H1 (cell line): ENCODE data around the gene TRAPPC12. TPM values are rescaled to one million over a fixed set of nuclear protein-coding genes. Genes with fewer than 3 reads are reported as not detected.

Experiments
- CTCF ChIA-PET: fragments of 300-600 bp; sonication (Branson Sonifier 250); formaldehyde crosslinking; loops from one replicate; lab custom pipeline; 2021; ENCODE audit not compliant: partially characterized antibody; lab: Charles Lee
- POLR2A ChIA-PET: fragments of 300-600 bp; sonication (Branson Sonifier 250); formaldehyde crosslinking; loops from one replicate; lab custom pipeline; 2021; ENCODE audit warnings: inconsistent platforms; ENCODE audit not compliant: partially characterized antibody; lab: Charles Lee
- DNase-seq, 2 experiments: peaks; one replicate each; pipeline versions ENCODE4 v3.0.0 to v3.0.0-alpha.2; 2010 to 2022; ENCODE audit warnings: low spot score in 2 of 2, low read depth in 1 of 2, mixed read lengths in 1 of 2
- FAIRE-seq: peaks from 2 replicates; lab custom pipeline; 2011; peaks lifted over from hg19 to GRCh38; lab: Jason Lieb, UNC
- H2AFZ ChIP-seq: 2 replicates; pipeline ENCODE4 v1.8.1; 2012; ENCODE audit warnings: low read length, inconsistent platforms
- H2AK5ac ChIP-seq: 2 replicates; pipeline ENCODE4 v1.6.1; 2013; ENCODE audit warnings: low read depth, low read length
- H2BK120ac ChIP-seq: replicated peaks from 2 replicates; pipeline ENCODE3; 2013; ENCODE audit warnings: low read depth, low read length, inconsistent platforms
- H2BK12ac ChIP-seq: 2 replicates; pipeline ENCODE4 v1.6.1; 2013; ENCODE audit warnings: low read depth, low read length
- H2BK15ac ChIP-seq: 2 replicates; pipeline ENCODE4 v1.6.1; 2013; ENCODE audit warnings: low read length
- H2BK20ac ChIP-seq: 2 replicates; pipeline ENCODE4 v1.6.1; 2013; ENCODE audit warnings: low read length
- H2BK5ac ChIP-seq: 2 replicates; pipeline ENCODE4 v1.6.1; 2013; ENCODE audit warnings: low read depth, low read length
- H3K14ac ChIP-seq: 2 replicates; pipeline ENCODE4 v1.6.1; 2013; ENCODE audit warnings: inconsistent platforms; ENCODE audit not compliant: insufficient read length
- H3K18ac ChIP-seq: 2 replicates; pipeline ENCODE4 v1.6.1; 2013; ENCODE audit warnings: low read length; ENCODE audit errors: extremely low read depth
- H3K23ac ChIP-seq: 2 replicates; pipeline ENCODE4 v1.6.1; 2013; ENCODE audit warnings: inconsistent platforms; ENCODE audit not compliant: insufficient read length
- H3K23me2 ChIP-seq: 2 replicates; pipeline ENCODE4 v1.6.1; 2013; ENCODE audit warnings: low read depth, low read length
- H3K27ac ChIP-seq: 2 replicates; pipeline ENCODE4 v1.6.1; 2011; ENCODE audit warnings: low read depth, low read length, inconsistent platforms
- H3K27me3 ChIP-seq, 4 experiments: replicated peaks in 1 of 4; 1 replicate in 1 of 4; 2 replicates in 3 of 4; pipeline versions ENCODE4 v1.6.1 to v1.8.1; 2011 to 2013; ENCODE audit warnings: low read length in 3 of 4, mild to moderate bottlenecking in 3 of 4, inconsistent platforms in 2 of 4, mixed read lengths in 2 of 4, moderate library complexity in 1 of 4; ENCODE audit not compliant: control insufficient read depth in 3 of 4, insufficient read depth in 3 of 4; ENCODE audit errors: extremely low read depth in 1 of 4
- H3K36me3 ChIP-seq, 4 experiments: 2 replicates each; pipeline versions ENCODE4 v1.6.1 to v1.8.1; 2011 to 2013; ENCODE audit warnings: mild to moderate bottlenecking in 4 of 4, low read length in 3 of 4, moderate library complexity in 2 of 4, control low read depth in 1 of 4, inconsistent platforms in 1 of 4; ENCODE audit not compliant: insufficient read depth in 4 of 4, control insufficient read depth in 2 of 4
- H3K4ac ChIP-seq: replicated peaks from 2 replicates; pipeline ENCODE3; 2013; ENCODE audit warnings: low read length, low read depth, mixed read lengths, inconsistent platforms; ENCODE audit not compliant: insufficient read length
- H3K4me1 ChIP-seq, 4 experiments: replicated peaks in 1 of 4; 1 replicate in 1 of 4; 2 replicates in 3 of 4; pipeline versions ENCODE4 v1.6.1 to v1.8.1; 2011 to 2013; ENCODE audit warnings: low read length in 3 of 4, inconsistent platforms in 2 of 4, mixed read lengths in 1 of 4; ENCODE audit not compliant: insufficient read depth in 4 of 4, control insufficient read depth in 3 of 4
- H3K4me2 ChIP-seq, 2 experiments: 2 replicates each; pipeline versions ENCODE4 v1.6.1 to v1.8.1; 2011 to 2013; ENCODE audit warnings: low read depth in 2 of 2, low read length in 2 of 2, control low read depth in 1 of 2, inconsistent platforms in 1 of 2, mild to moderate bottlenecking in 1 of 2; ENCODE audit not compliant: insufficient read depth in 1 of 2
- H3K4me3 ChIP-seq, 4 experiments: fragments of 200-600, 300-600 bp in 1 of 4; sonication (generic), shearing (Covaris generic), sonication (Bioruptor Twin) in 1 of 4; 2 replicates each; pipeline versions ENCODE4 v1.5.1 to v1.8.1; 2011 to 2016; ENCODE audit warnings: low read length in 4 of 4, low read depth in 3 of 4, control low read depth in 2 of 4, inconsistent platforms in 2 of 4, mild to moderate bottlenecking in 2 of 4, mixed read lengths in 1 of 4, moderate library complexity in 1 of 4; ENCODE audit not compliant: insufficient read depth in 2 of 4; ENCODE audit errors: extremely low read depth in 1 of 4
- H3K56ac ChIP-seq: replicated peaks from 2 replicates; pipeline ENCODE3; 2013; ENCODE audit warnings: low read depth, mild to moderate bottlenecking, mixed read lengths, low read length, inconsistent platforms; ENCODE audit not compliant: insufficient read length
- H3K79me1 ChIP-seq: 2 replicates; pipeline ENCODE4 v1.6.1; 2013; ENCODE audit warnings: low read depth, low read length, control low read depth
- H3K79me2 ChIP-seq, 2 experiments: 2 replicates each; pipeline versions ENCODE4 v1.6.1 to v1.8.1; 2012 to 2013; ENCODE audit warnings: low read length in 2 of 2, mild to moderate bottlenecking in 2 of 2, inconsistent platforms in 1 of 2; ENCODE audit not compliant: insufficient read depth in 2 of 2, control insufficient read depth in 1 of 2
- H3K9ac ChIP-seq, 4 experiments: replicated peaks in 1 of 4; 1 replicate in 1 of 4; 2 replicates in 3 of 4; pipeline versions ENCODE4 v1.6.1 to v1.8.1; 2011 to 2013; ENCODE audit warnings: low read depth in 3 of 4, low read length in 3 of 4, control low read depth in 2 of 4, mild to moderate bottlenecking in 2 of 4, moderate library complexity in 2 of 4, inconsistent platforms in 1 of 4; ENCODE audit errors: extremely low read depth in 1 of 4
- H3K9me3 ChIP-seq, 2 experiments: 2 replicates each; pipeline versions ENCODE4 v1.6.1 to v1.8.1; 2012 to 2013; ENCODE audit warnings: mild to moderate bottlenecking in 2 of 2, moderate library complexity in 2 of 2, control low read depth in 1 of 2, inconsistent platforms in 1 of 2, low read depth in 1 of 2, low read length in 1 of 2, mixed read lengths in 1 of 2; ENCODE audit not compliant: insufficient read depth in 2 of 2
- H4K20me1 ChIP-seq, 2 experiments: replicated peaks in 1 of 2; 2 replicates each; pipeline versions ENCODE3 to v1.8.1; 2011 to 2013; ENCODE audit warnings: inconsistent platforms in 2 of 2, low read length in 2 of 2, mild to moderate bottlenecking in 1 of 2; ENCODE audit not compliant: insufficient read depth in 2 of 2, control insufficient read depth in 1 of 2
- H4K5ac ChIP-seq: 2 replicates; pipeline ENCODE4 v1.6.1; 2013; ENCODE audit warnings: low read length, low read depth, mixed read lengths, inconsistent platforms; ENCODE audit not compliant: insufficient read length
- H4K8ac ChIP-seq: 2 replicates; pipeline ENCODE4 v1.8.0; 2013; ENCODE audit warnings: mild to moderate bottlenecking, moderate library complexity, low read length, inconsistent platforms; ENCODE audit not compliant: insufficient read depth; ENCODE audit errors: extremely low read depth
- H4K91ac ChIP-seq: replicated peaks from 2 replicates; pipeline ENCODE3; 2013; ENCODE audit warnings: low read length, mixed read lengths, inconsistent platforms; ENCODE audit not compliant: insufficient read length
- CBX8 ChIP-seq: fragments of 300-800, 300-1000 bp; sonication (generic); IDR thresholded peaks from 2 replicates; pipeline ENCODE4 v1.7.1; 2016; ENCODE audit warnings: low read depth, low read length, borderline replicate concordance
- FOSL1 ChIP-seq: IDR thresholded peaks from 2 replicates; pipeline ENCODE4 v1.6.1; 2011; ENCODE audit warnings: mild to moderate bottlenecking, low read depth, low read length, moderate library complexity; ENCODE audit not compliant: insufficient read depth
- KDM4A ChIP-seq: IDR thresholded peaks from one replicate; pipeline ENCODE4 v1.7.1; 2012; ENCODE audit warnings: low read depth, mild to moderate bottlenecking, moderate library complexity, low read length, inconsistent platforms; ENCODE audit not compliant: severe bottlenecking
- RAD21 ChIP-seq, 2 experiments: IDR thresholded peaks in 1 of 2; conservative IDR thresholded peaks in 1 of 2; 2 replicates each; pipeline ENCODE4 v1.6.1; 2011; ENCODE audit warnings: low read depth in 2 of 2, low read length in 2 of 2, improper control_type of control experiment in 1 of 2, inconsistent platforms in 1 of 2, mild to moderate bottlenecking in 1 of 2, moderate library complexity in 1 of 2
- SP4 ChIP-seq: IDR thresholded peaks from 2 replicates; pipeline ENCODE4 v1.6.1; 2012; ENCODE audit warnings: low read length, inconsistent platforms
- TAF7 ChIP-seq: optimal IDR thresholded peaks from 2 replicates; pipeline ENCODE3; 2011; ENCODE audit warnings: low read depth, mild to moderate bottlenecking, inconsistent platforms, low read length, moderate library complexity, borderline replicate concordance
- TBP ChIP-seq: IDR thresholded peaks from 2 replicates; pipeline ENCODE4 v1.6.1; 2011; ENCODE audit warnings: low read depth, low read length, improper control_type of control experiment
- ZNF274 ChIP-seq: IDR thresholded peaks from 2 replicates; pipeline ENCODE4 v1.7.0; 2012; ENCODE audit warnings: low read length, borderline replicate concordance; ENCODE audit errors: extremely low read depth
- WGBS, 2 experiments: shearing (Covaris generic) in 1 of 2; methylation state at CpG; one replicate each; pipeline versions ENCODE4 v1.1.6 to v1.1.7; 2013 to 2015; ENCODE audit warnings: low lambda C conversion rate in 2 of 2, mixed read lengths in 2 of 2, inconsistent platforms in 1 of 2, low coverage in 1 of 2, missing lambda C conversion rate in 1 of 2; ENCODE audit not compliant: insufficient replicate concordance in 2 of 2, insufficient coverage in 1 of 2, insufficient read length in 1 of 2; ENCODE audit errors: extremely low coverage in 1 of 2, missing lambda C conversion rate in 1 of 2; 5-methylcytosine and 5-hydroxymethylcytosine counted together
- polyA plus RNA-seq, 7 experiments: library from polyadenylated mRNA; depleted of rRNA in 3 of 7; stranded (reverse) in 5 of 7; unstranded in 2 of 7; fragments of >200 nt in 5 of 7; fragments of 200-250 nt in 2 of 7; gene quantifications; 1 replicate in 5 of 7; 2 replicates in 1 of 7; 4 replicates in 1 of 7; pipeline versions ENCODE4 v1.2.1 to v1.2.3, GENCODE V29; 2011 to 2013; ENCODE audit warnings: missing spikeins in 2 of 7, mixed read lengths in 2 of 7
- total RNA-seq: library from RNA; stranded (reverse); fragmentation: NEBNext Ultra II Directional; extraction: Animal tissue kit (Norgen Biotek cat#: 25700); gene quantifications from 2 replicates; pipeline ENCODE4 v1.2.1, GENCODE V29; 2021

Gene TRAPPC12
- total and polyA plus RNA-seq, 2 of the 8 experiments (the other 6 are each of a cell fraction or from before 2014, with no cell fraction given), result 35.0 to 67.3 TPM

- Histone ChIP-seq H4K8ac (no peak overlapping the region), H3K18ac (no peak overlapping the region), H3K36me3 (no peaks in the 10 kb centered on the region), H3K79me1 (peaks cover 7% of the 10 kb centered on the region; the same call in 1 of the 2 replicates), H3K23me2 (no peaks in the 10 kb centered on the region), H4K91ac (peak overlapping the region; percentile 47), H2BK12ac (no peak overlapping the region), H2BK15ac (no peak overlapping the region), H2BK5ac (no peak overlapping the region), H3K9ac (no peak overlapping the region), H3K4me1 (peaks cover 0 to 3% (median 1%) of the 10 kb centered on the region in 4 experiments; a peak in 2 of 7 replicates), H2AFZ (no peak overlapping the region), H3K4me2 (no peak overlapping the region), H4K5ac (no peak overlapping the region), H3K23ac (no peak overlapping the region), H3K79me2 (peaks cover 0 to 68% of the 10 kb centered on the region in 2 experiments; a peak in 2 of 4 replicates), H3K4me3 (no peak overlapping the region), H3K56ac (no peak overlapping the region), H2BK20ac (no peak overlapping the region), H2BK120ac (no peak overlapping the region), H3K27ac (no peak overlapping the region), H3K27me3 (no peaks in the 10 kb centered on the region), H4K20me1 (peaks cover 0 to 6% of the 10 kb centered on the region in 2 experiments), H3K14ac (no peak overlapping the region), H2AK5ac (0 out of 2 replicates have a peak overlapping the region, but pooled peaks have one; percentile 13), H3K4ac (no peak overlapping the region), H3K9me3 (no peaks in the 10 kb centered on the region)
- CTCF ChIA-PET, result no interaction called here
- TF ChIP-seq ZNF274, result no peak
- no peak for TF ChIP-seq FOSL1
- TF ChIP-seq CBX8, result no peak
- no peak for TF ChIP-seq RAD21 (IDR thresholded peaks at IDR 0.05 in 1 of 2, conservative IDR thresholded peaks at IDR 0.05 in 1 of 2; ENCODE audit: low read depth in 2 of 2, low read length in 2 of 2)
- TF ChIP-seq TAF7, result no peak
- no peak for TF ChIP-seq KDM4A
- no peak for TF ChIP-seq TBP
- TF ChIP-seq SP4, result no peak
- POLR2A ChIA-PET, result no interaction called here
- DNase-seq (no peak), FAIRE-seq (no peak)
- 75% methylated on average over 15 of the region's 17 CpGs; no CpG with 5 or more reads in 1 of the 2 experiments for WGBS, 2 experiments
Observed at GRCh38 chr2:3361518-3362389, 17.7 kb upstream of the TRAPPC12 start.
